GM18873 (cell line): Measurements from ENCODE around the gene PLEKHA8.

Source experiments
- ATAC-seq: cut with Tn5 transposase; IDR thresholded peaks from one replicate; pipeline ENCODE4 v1.9.1; 2021; ENCODE audit warnings: mild to moderate bottlenecking, moderate library complexity, moderate number of reproducible peaks; ENCODE audit not compliant: unreplicated experiment, low FRiP score

The PLEKHA8 gene

DNA sequence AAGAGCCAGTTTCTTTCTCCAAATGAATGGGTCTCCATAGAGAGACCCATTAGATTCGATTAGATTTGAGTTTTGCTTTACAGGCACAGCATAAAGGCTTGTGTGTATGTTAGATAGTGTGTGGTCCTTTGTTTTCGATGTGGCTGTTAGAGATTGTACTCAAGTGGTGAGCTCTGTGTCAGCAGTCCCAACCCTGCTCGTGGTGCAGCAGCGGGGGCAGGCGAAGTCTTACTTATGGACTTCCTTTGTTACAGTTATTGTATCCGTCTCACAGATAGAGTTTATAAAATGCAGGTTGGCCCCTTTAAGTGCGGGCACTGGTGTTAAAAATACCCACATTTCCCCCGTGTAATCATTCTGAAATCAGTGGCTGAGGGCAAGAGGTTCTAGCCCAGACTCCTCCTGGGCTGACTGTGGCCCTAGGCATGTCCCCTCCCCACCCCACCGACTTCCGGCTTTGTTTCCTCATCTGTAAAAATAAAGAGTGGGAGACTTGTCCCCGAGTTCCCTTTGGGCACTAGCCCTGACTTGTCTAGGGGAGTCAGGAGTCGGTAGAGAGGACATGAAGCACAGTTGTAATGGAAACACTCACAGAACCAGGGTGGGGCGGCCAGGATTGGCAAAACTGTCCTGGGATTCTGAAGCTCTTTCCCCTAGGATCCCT lies 135.2 kb downstream of the PLEKHA8 start:
- peak; percentile 40 for ATAC-seq

DNA sequence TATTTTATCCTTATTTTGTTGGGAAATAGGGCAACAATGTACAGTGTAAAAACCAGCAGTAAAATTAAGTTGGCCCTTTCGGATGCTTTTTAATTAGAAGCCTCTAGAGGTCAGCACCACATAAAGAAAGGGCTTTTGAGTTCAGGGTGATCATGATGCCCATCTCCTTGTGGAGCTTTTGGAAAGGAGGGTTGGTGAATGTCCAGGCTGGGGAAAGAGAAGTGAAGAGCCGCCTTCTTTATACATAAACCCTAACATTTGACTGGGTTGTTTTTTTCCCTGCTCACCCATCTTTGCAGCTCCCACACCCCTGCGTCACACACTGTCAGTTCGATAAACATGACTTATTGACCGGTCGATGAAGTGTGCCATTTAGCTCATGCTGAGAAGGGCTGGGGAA lies 136.4 kb downstream of the PLEKHA8 start:
- no peak for ATAC-seq

DNA sequence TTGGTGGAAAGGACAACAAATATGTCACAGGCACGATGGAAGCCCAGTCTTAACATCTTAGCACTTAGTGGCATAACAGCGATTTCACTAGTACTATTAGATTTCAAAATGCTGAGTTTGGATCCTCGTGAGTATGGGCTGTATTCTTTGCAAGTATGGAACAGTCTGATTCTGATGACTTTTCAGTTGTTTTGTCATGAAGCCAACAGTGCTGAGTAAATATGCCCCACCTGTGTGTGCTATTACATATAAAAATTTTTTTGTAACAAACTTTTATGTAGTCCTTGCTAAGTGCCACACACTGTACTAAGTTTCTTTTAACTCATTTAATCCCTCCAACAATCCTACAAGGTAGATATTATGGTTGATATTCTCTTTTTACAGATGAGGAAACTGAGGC lies 137.4 kb downstream of the PLEKHA8 start:
- no peak for ATAC-seq

DNA sequence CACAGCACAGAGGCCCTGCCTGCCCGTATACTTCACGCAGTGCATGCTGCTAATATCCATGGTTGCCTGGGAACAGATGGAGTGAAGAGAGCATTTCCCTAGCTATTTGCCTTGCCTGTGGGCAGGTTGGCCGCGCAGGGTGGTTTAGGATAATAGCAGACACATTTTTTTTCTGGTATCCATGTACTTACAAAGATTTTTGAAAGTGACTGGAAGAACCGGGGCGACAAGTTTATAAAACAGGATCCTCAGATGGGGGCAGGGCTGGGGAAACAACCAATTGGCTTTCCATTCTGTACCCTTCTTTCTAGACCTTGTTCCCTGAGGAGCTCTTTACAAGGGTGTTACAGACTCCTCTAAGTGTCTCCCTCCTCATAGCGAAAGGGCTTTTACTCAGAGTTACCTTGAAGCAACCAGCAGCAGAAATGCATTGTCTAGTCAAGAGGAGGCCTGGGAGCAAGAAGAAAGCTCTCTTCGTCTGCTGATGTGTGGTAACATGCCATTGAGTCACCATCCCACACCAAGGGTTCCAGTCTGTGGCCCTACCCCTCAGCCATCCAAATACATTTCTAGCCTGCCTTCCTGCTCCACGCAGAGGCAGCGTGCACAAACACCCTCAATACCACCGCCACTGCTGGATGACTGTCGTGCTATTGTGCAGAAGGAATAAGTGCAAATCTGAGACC lies 138.1 kb downstream of the PLEKHA8 start:
- ATAC-seq: no peak

DNA sequence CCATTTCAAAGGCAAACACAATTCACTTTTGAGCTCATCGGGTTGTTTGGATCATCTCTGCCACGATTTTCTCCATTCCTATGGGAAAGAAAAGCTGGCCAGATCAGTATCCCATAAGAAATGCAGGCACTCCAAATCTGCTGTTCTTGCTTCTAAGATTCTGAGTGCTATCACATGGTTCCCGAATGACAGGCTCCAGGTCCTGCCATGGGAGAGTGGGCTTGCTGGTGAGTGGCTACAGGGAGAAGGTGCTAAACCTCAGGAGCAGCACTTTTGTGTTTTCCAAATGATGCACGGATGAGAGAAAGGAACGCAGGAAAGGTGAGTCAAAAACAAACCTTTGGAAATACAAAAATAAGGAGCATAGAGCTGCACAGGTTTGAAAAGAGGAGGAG lies 138.6 kb downstream of the PLEKHA8 start:
- ATAC-seq: no peak

DNA sequence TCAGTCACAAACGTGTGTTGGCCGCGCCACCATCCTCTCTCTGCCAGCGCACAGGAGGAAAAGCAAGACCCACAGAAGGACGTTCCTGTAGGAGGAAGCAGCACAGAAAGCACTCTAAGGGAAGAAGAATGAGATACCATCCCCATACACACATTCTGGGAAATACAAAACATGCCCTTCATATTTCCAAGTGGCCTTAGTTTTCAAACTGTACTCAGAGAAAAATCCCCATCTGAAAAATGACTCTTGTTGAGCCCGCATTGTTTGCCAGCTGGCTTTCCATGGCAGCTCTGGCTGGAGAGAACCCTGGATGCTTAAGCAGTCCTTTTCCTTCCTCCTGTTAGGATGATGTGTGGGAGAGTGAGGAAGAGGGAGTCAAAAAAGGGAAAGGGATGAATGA lies 139.7 kb downstream of the PLEKHA8 start:
- ATAC-seq: no peak

DNA sequence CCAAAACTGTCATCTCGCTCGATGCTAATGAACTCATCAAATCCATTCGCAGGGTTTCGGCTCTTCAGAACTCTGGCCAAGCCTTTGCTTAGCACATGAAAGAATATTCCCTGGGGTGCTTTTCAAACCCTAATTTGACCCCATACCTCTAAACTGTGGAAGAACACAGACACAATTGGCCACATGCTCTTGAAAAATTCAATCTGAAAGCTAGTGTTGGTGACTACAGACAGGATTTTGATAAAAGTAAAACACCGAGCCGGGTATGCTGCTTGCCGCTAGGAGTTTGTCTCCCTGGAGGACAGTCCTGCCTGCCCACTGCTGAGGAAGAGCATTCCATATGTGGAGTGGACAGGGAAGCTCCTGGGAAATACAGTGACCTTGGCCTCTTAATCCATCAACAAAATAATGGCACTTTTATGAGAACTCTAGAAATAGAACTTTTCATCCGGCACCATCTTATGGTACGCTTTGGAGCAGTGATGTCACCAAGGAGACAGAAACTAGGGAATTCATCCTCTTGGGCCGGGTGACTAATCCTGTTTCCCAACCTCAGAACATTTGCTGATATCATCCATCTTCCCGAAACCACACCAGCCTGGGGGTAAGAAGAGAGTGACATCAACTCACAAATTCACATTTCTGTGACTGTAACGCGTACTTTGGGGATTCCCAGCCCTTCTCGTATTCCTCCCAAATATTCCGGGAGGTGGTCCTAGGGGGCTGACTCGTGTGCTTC lies 140.8 kb downstream of the PLEKHA8 start:
- no peak for ATAC-seq

DNA sequence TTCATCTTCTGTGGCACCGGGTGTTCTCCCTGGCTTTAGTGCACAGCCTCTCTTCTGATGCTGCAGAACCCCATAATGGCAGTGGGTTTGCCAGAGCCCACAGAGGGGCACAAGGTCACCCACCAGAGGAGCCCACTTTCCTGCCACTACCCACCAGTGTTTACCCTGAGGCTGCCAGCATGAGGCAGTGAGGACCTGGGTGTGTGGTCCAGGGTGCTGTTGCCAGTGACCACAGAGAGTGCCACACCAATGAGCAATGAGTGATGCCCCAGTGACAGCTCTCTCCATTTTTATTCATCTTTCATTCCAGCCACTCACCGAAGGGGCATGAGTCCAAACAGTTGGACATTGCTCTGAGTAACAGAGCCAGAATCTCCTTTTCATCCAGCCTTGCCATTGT lies 141.4 kb downstream of the PLEKHA8 start:
- no peak for ATAC-seq

DNA sequence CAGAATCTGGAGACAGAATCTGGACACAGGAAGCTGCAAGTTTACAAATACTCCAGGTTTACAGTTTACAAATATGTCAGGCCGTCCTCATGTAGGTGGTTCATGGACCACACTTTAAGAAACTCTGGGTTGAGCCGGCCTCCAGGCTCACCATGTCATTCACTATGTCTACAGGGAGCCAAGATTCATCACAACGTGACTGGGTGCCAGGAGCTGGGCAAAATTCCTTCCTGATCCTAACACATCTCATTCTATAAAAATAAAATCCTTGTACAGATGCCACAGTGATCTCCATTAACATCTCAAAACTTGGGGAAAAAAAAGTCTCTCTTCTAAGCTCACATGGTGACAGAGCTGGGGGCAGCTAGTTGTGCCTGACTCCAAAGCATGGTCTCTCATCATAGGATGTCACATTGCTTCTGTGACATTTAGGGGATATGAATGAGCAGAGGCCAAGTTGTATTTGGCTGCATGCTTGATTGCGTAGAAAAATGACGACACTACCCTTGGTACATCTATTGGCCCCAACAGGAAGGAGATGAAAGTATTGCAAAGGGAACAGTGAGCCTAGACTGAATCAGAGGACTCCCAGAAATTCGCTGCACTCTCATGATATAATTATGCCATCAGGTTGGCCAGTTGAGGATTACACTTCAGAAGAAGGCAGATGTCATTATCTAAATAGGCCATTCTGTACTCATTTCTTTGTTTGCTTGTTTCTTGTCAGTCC lies 142.4 kb downstream of the PLEKHA8 start:
- ATAC-seq: no peak

DNA sequence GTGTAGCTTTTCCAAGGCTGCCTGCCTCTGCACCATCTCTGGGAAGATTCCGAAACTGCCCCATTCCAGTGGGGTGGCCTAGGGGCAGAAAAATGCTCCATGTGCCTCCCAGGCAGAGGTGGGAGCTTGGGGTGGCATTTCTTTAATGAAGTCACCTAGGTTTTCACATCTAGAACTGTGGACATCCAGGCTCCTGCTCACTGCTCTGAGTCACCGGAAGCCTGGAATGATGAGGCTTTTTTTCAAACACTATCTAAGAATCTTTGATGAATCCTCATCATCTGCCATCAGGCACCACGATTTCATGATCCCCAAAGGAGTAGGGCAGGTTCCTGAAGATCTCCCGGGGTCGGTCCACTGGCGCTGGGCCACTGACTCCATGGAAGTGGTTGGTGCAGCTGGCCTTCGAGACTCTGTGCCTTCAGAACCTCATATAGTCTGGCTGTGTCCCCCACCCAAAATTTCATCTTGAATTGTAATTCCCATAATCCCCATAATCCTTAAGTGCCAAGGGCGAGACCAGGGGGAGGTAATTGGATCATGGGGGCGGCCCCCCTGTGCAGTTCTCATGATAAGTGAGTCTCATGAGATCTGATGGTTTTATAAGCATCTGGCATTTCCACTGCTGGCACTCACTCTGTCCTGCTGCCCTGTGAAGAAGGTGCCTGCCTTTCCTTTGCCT lies 143.7 kb downstream of the PLEKHA8 start:
- no peak for ATAC-seq

DNA sequence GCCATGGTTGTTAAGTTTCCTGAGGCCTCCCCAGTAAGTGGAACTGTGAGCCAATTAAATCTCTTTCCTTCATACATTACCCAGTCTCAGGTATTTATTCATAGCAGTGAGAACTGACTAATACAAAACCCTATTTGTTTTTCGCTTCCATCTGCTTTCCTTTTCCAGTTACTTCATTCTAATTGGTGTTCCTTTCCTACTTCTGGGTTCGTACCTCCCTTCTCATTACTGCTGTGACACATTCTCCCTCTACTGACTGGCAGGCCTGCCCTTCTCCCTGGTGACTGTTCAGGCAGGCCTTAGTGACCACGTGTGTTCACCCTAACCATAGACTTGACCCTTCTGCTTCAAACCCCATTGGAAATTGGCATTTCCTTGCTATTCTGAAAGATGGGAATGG lies 144.2 kb downstream of the PLEKHA8 start:
- no peak for ATAC-seq

DNA sequence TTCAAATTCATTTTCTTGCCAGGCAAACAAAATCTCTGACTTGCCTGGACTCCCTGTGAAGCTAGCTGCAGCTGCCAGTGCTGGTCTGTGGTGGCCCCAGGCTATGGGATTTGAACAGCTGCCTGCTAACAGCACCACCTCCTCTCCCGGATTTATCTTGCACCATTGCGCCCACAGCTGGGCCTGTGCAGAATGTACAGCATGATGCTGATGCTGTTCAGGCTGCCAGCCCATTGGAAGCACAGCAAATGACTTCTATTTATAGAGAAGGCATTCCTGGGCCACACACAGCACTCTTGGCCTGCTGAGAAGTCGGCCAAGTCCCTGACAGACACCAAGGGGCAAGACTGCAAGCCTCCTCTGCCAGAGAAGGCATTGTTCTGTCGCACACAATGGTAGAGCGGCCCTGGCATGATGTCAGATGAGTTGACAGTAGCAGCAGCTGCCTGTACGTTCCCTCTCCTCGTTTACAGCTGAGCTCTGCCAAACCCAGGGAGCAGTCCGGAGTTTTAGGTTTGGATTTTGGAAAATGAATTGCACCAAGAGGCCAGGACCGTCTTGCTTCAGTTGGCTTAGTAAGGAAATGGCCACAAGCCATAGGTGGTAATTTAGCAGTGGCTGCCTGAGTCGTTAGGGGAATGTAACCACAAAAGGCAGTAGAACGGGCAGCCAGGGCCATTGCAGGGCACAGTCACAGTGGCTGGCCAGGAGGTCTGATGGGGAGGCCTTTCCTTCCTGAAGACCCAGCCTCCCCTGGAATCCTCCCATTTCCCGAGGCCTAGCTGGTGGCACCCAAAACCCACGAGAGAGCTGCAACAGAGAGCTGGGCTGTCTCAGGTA lies 145.1 kb downstream of the PLEKHA8 start:
- ATAC-seq: no peak

DNA sequence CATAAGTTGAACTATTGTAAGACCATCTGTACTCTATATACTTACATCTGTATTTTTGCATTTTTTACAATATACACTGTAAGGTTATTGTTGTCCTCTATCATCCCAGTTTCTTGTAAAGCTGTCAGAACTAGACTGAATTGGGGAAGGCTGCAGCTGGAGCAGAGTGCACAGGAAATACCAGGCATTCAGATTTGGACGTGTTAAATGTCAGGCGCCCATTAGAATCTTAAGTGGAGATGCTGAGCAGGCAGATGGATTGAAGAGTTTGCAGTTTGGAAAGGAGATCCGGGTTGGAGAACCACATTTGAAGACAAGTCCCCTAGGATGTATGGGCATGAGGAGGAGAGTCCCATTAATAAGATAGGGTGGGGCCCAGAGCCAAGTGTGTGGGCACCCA lies 147.0 kb downstream of the PLEKHA8 start:
- ATAC-seq: no peak

DNA sequence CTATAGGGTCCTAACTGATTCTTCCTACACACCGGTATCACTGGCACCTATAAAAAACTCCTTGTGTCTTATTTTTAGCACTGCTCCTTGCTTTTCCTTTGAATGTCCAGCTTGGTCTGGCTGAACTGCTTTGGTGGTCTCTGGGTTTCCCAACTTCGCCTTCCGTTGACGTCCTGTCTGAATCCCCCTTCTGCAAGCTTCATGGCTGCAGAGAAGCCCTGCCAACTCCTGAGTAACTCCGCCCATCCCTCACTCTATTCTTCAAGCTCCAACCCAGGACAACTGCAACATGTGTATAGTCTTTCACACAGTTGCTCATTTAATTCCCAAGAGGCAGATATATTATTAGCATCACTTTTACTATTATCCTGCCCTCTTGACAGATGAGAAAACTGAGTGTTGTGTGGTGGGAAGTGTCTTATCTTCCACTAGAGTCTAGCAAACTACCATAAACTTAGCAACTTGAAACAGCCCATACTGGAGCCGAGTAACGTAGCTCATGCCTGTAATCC lies 147.5 kb downstream of the PLEKHA8 start:
- ATAC-seq: no peak

DNA sequence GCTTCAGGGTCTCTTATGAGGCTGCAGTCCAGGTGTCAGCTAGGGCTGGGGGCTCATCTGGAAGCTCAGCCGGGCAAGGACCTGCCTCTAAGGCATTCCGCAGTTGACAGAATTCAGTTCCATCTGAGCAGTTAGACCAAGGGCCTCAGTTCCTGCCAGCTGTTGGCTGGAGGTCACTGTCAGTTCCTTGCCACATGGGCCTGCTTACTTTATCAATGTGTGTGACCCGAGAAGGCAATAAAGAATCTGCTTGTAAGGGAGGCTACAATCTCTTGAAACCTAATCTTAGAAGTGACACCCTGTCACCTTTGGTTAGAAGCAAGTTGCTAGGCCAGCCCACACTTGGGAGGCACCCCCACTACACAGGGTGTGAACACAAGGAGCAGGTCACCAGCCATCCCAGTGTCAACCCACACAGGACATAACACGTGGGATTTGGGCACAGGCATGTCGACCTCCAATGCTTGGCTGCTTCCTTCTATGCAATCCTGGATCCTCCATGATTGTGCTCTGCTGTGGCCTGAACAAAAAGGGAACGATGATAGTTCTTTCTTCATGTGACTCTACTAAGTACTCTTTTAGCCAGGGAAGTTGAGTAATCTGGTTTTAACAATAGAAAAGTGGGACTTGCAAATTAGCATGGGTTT lies 148.4 kb downstream of the PLEKHA8 start:
- ATAC-seq: no peak

DNA sequence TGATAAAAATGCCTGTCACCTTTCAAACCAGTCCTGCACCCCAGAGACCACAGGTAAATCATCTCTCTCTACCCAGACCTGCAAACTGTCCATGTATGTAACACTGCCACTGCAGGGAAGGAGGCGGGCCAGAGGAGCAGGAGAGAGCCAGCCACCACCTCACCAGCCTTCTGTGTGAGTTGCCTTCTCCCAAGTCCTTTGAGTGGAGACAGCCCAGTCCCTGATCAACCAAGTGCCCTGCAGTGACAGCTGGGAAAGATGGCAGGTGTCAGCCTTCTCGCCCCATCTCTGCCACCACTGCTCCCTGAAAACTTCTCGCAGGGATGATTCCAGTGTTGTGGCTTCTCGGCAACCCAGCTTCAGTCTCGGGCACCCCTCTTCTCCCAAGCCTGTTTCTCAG lies 149.0 kb downstream of the PLEKHA8 start:
- ATAC-seq: no peak

DNA sequence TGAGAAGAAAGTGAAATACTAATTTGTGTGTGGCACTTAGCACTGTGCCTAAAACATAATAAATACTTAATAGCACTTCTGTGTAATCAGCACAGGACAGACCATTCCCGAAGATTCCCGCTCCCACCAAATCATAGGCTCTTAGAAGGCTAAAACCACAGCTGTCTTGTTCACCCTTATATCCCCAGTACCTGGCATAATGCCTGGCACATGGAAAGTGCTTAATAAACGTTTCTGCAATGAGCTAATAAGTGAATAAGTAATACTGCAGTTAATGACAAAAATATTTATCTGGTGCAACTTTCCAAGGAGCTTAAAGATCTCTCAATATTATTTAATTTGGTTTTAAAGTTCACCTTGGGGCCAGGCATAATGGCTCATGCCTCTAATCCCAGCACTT lies 149.8 kb downstream of the PLEKHA8 start:
- no peak for ATAC-seq

DNA sequence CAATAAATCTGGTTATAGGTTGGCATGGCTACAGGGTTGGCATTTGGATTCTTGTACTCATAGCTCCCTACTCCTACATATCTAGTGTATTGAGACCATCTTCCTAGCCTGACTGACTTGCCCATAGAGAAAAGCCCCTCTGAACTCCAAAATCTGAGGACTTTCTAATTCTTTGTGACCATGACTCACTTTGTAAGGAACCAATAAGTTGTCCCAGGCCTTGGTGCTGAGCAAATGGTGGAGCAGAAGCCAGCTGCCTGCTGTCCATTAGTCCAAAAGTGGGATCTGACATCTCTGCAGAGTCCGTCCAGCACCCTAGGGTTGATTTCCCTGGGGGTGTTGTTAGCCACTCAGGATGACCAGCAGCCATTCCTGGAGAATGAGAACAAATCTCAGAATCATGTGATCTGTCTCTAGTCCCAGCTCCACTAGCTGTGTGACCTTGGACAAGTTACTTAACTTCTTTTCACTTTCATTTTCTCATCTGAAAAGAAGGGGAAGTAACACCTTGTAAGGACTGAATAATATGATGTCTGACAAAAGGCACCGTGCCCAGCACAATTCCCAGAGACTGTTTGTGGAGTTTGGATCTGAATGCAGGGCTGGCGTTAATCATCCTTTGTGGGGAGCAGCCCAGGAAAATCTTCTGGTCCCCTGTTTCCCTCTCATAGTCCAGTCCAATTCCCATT lies 150.7 kb downstream of the PLEKHA8 start:
- ATAC-seq: peak; percentile 81
